SK-N-SH (cell line): ENCODE data around the gene PCDHGA5. TPM values are rescaled to one million over a fixed set of nuclear protein-coding genes. Genes with fewer than 3 reads are reported as not detected.
"Not testable (repeated sequence)": the region's sequence is repeated elsewhere in the genome, so short reads cannot be mapped to it uniquely, and the experiment has no call there.

ENCODE experiments used
- CTCF ChIA-PET: fragments of 300-600, 350-600 bp; formaldehyde crosslinking; extraction: SDS; loops from one replicate; lab custom pipeline; 2021; lab: Yijun Ruan, JAX
- POLR2A ChIA-PET: fragments of 350-600 bp; sonication (Branson Sonifier 250); formaldehyde crosslinking; extraction: SDS; loops from one replicate; lab custom pipeline; 2020; ENCODE audit warnings: antibody characterized with exemption, inconsistent platforms; lab: Yijun Ruan, JAX
- DNase-seq: peaks from one replicate; pipeline ENCODE4 v3.0.0; 2012
- H2AFZ ChIP-seq: fragments of 200-600 bp; sonication (generic); 2 replicates; pipeline ENCODE4 v1.8.1; 2016; ENCODE audit warnings: antibody characterized with exemption, mild to moderate bottlenecking, low read depth
- H3F3A ChIP-seq: fragments of 200-600 bp; sonication (generic); replicated peaks from 2 replicates; pipeline ENCODE3; 2016; ENCODE audit warnings: antibody characterized with exemption, mild to moderate bottlenecking; ENCODE audit not compliant: insufficient read depth
- H3K27ac ChIP-seq, 2 experiments: fragments of 200-500 bp in 1 of 2; fragments of 200-600 bp in 1 of 2; sonication (Bioruptor generic) in 1 of 2; sonication (generic), shearing (Covaris generic) in 1 of 2; 2 replicates each; pipeline versions ENCODE4 v1.5.1 to v1.6.1; 2014 to 2016; ENCODE audit warnings: low read depth in 2 of 2, inconsistent platforms in 1 of 2, low read length in 1 of 2, mild to moderate bottlenecking in 1 of 2, mixed read lengths in 1 of 2
- H3K27me3 ChIP-seq: fragments of 200-600 bp; sonication (generic), shearing (Covaris generic); 2 replicates; pipeline ENCODE4 v1.6.1; 2016; ENCODE audit warnings: mixed run types; ENCODE audit not compliant: insufficient read depth
- H3K36me3 ChIP-seq, 2 experiments: fragments of 200-500 bp in 1 of 2; fragments of 200-600 bp in 1 of 2; sonication (Bioruptor generic) in 1 of 2; sonication (generic) in 1 of 2; replicated peaks in 1 of 2; 2 replicates each; pipeline versions ENCODE3 to v1.5.1; 2014 to 2016; ENCODE audit warnings: low read length in 1 of 2, mild to moderate bottlenecking in 1 of 2; ENCODE audit not compliant: insufficient read depth in 2 of 2, control insufficient read depth in 1 of 2
- H3K4me1 ChIP-seq, 2 experiments: fragments of 200-500 bp in 1 of 2; fragments of 200-600 bp in 1 of 2; sonication (Bioruptor generic) in 1 of 2; sonication (generic), shearing (Covaris generic) in 1 of 2; 2 replicates each; pipeline versions ENCODE4 v1.5.1 to v1.6.1; 2014 to 2016; ENCODE audit warnings: low read depth in 1 of 2, low read length in 1 of 2, mixed run types in 1 of 2; ENCODE audit not compliant: insufficient read depth in 2 of 2, control insufficient read depth in 1 of 2
- H3K4me2 ChIP-seq: fragments of 200-600 bp; sonication (generic), shearing (Covaris generic); 2 replicates; pipeline ENCODE4 v1.6.1; 2017; ENCODE audit warnings: mixed run types
- H3K4me3 ChIP-seq, 2 experiments: fragments of 200-500 bp in 1 of 2; fragments of 200-600 bp in 1 of 2; sonication (Bioruptor generic) in 1 of 2; sonication (generic), shearing (Covaris generic) in 1 of 2; 2 replicates each; pipeline versions ENCODE4 v1.5.1 to v1.8.1; 2014 to 2016; ENCODE audit warnings: low read depth in 2 of 2, inconsistent platforms in 1 of 2, low read length in 1 of 2, mild to moderate bottlenecking in 1 of 2, mixed read lengths in 1 of 2, moderate library complexity in 1 of 2
- H3K79me2 ChIP-seq: fragments of 200-600 bp; sonication (generic); 2 replicates; pipeline ENCODE4 v1.8.1; 2017; ENCODE audit warnings: mild to moderate bottlenecking; ENCODE audit not compliant: insufficient read depth
- H3K9ac ChIP-seq: fragments of 200-600 bp; sonication (generic); 2 replicates; pipeline ENCODE4 v1.6.1; 2017; ENCODE audit warnings: mixed run types
- H3K9me2 ChIP-seq: fragments of 200-600 bp; sonication (generic); 2 replicates; pipeline ENCODE4 v1.6.1; 2017; ENCODE audit warnings: mixed run types
- H3K9me3 ChIP-seq: fragments of 200-600 bp; sonication (generic); 2 replicates; pipeline ENCODE4 v1.6.1; 2017; ENCODE audit warnings: mixed run types, mild to moderate bottlenecking, moderate library complexity
- H4K20me1 ChIP-seq: fragments of 200-600 bp; sonication (generic); 2 replicates; pipeline ENCODE4 v1.6.1; 2017; ENCODE audit warnings: mild to moderate bottlenecking, mixed run types; ENCODE audit not compliant: insufficient read depth
- CTCF ChIP-seq: fragments of 200-600 bp; sonication (generic); IDR thresholded peaks from 2 replicates; pipeline ENCODE4 v1.6.1; 2017; ENCODE audit warnings: antibody characterized with exemption, mild to moderate bottlenecking, moderate library complexity
- GATA2 ChIP-seq: sonication (generic); formaldehyde crosslinking; IDR thresholded peaks from 2 replicates; pipeline ENCODE4 v1.5.0; 2020; ENCODE audit warnings: mild to moderate bottlenecking, missing genetic modification reagents
- WGBS: methylation state at CpG from one replicate; pipeline ENCODE4 v1.1.6; 2017; ENCODE audit warnings: low lambda C conversion rate; 5-methylcytosine and 5-hydroxymethylcytosine counted together
- polyA plus RNA-seq, 3 experiments: library from polyadenylated mRNA; depleted of rRNA; stranded (reverse); fragments of >200 nt; gene quantifications; 2 replicates each; pipeline ENCODE4 v1.2.3, GENCODE V29; 2012

The PCDHGA5 gene
- polyA plus RNA-seq, 1 of the 3 experiments (the other 2 are of a cell fraction) = 0.71 TPM

DNA sequence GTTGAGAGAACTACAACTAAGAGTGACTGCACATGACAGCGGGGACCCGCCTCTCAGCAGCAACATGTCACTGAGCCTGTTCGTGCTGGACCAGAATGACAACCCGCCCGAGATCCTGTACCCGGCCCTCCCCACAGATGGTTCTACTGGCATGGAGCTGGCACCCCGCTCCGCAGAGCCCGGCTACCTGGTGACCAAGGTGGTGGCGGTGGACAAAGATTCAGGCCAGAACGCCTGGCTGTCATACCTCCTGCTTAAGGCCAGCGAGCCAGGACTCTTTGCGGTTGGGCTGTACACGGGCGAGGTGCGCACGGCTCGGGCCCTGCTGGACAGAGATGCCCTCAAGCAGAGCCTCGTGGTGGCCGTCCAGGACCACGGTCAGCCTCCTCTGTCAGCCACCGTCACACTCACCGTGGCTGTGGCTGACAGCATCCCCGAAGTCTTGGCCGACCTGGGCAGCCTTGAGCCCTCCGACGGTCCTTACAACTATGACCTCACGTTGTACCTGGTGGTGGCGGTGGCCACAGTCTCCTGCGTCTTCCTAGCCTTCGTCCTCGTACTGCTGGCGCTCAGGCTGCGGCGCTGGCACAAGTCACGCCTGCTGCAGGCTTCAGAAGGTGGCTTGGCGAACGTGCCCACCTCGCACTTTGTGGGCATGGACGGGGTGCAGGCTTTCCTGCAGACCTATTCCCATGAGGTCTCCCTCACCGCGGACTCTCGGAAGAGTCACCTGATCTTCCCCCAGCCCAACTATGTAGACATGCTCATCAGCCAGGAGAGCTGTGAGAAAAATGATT is 20.7 kb downstream of the PCDHGA5 start:
- 76% methylated on average over 34 of the region's 43 CpGs for WGBS

GRCh38 chr5:141387557-141388311 is 23.8 kb downstream of the PCDHGA5 start, which contains the start of gene PCDHGB4:
TSS of gene PCDHGB4 (plus strand) at chr5:141387698. CDS start at chr5:141387885, 187 bp downstream.
- DNase-seq, H2AFZ ChIP-seq: not testable (repeated sequence)
- WGBS = 80% methylated on average over 21 of the region's 40 CpGs

More for the DNA sequence above, 20.7 kb downstream of the PCDHGA5 start:
- no peak overlapping the region for H3K4me2 ChIP-seq
- ChIA-PET POLR2A (no interaction called here), CTCF (interaction anchor here (1.6 to 1.7 kb wide), 2 partner anchors 65 to 140 kb away, joined by 3 read pairs; partner anchors contain the start of gene TAF7)
- H3K27me3 ChIP-seq = no peaks in the 10 kb centered on the region
- no peak for DNase-seq
- no peaks in the 10 kb centered on the region for H4K20me1 ChIP-seq
- no peaks in the 10 kb centered on the region for H3K9me2 ChIP-seq
- H3K4me1 ChIP-seq = no peaks in the 10 kb centered on the region; a peak in 1 of 4 replicates
- no peak overlapping the region for H3K27ac ChIP-seq
- no peak for TF ChIP-seq GATA2 (CRISPR knock-in tag)
- no peaks in the 10 kb centered on the region for H3F3A ChIP-seq
- peak overlapping the region in 1 of 2 experiments; percentile 3; a peak in 1 of 4 replicates for H3K4me3 ChIP-seq
- 0 out of 2 replicates have a peak, but pooled peaks cover 3% of the 10 kb centered on the region for H3K9me3 ChIP-seq
- 0 out of 2 replicates have a peak, but pooled peaks cover 5% of the 10 kb centered on the region for H3K79me2 ChIP-seq
- no peak overlapping the region for H2AFZ ChIP-seq
- peaks cover 0 to 4% of the 10 kb centered on the region in 2 experiments for H3K36me3 ChIP-seq
- no peak overlapping the region for H3K9ac ChIP-seq

More at GRCh38 chr5:141387557-141388311, 23.8 kb downstream of the PCDHGA5 start, which contains the start of gene PCDHGB4:
- CTCF ChIA-PET = interaction anchor here (2.0 kb wide), 1 partner anchor 170 kb away, joined by 5 read pairs; no protein-coding TSS in a partner anchor
- not testable (repeated sequence) for H3K4me1 ChIP-seq, H3K9ac ChIP-seq, H3F3A ChIP-seq, H3K27ac ChIP-seq
- peaks cover 0 to 13% of the 10 kb centered on the region in 2 experiments for H3K36me3 ChIP-seq
- TF ChIP-seq CTCF = peak; percentile 8; the same call in 1 of the 2 replicates
- TF ChIP-seq, all 33 proteins: peak for 1; not testable (repeated sequence) for 32
- H4K20me1 ChIP-seq, H3K9me2 ChIP-seq, H3K27me3 ChIP-seq, POLR2A ChIA-PET, H3K4me2 ChIP-seq, H3K9me3 ChIP-seq, H3K4me3 ChIP-seq, H3K79me2 ChIP-seq: not testable (repeated sequence)
